CD8-positive, alpha-beta memory T cell (primary cell): ENCODE results near the gene MYADML2. TPM values are rescaled to one million over a fixed set of nuclear protein-coding genes. Genes with fewer than 3 reads are reported as not detected.

ENCODE experiments used
- CTCF ChIA-PET: fragments of 350-600 bp; sonication (Branson Sonifier 250); formaldehyde crosslinking; loops from one replicate; lab custom pipeline; 2021; ENCODE audit warnings: antibody characterized with exemption; lab: Charles Lee
- POLR2A ChIA-PET: fragments of 350-600 bp; sonication (Branson Sonifier 250); formaldehyde crosslinking; loops from one replicate; lab custom pipeline; 2021; ENCODE audit warnings: antibody characterized with exemption; lab: Charles Lee
- DNase-seq, 5 donors: peaks; one replicate each; pipeline versions ENCODE4 v3.0.0 to v3.0.0-alpha.2; 2020 to 2022; ENCODE audit warnings: mixed read lengths in 1 of 5
- H3K27ac ChIP-seq: one replicate; pipeline ENCODE4 v1.7.0; 2013; ENCODE audit warnings: low read depth, mild to moderate bottlenecking, low read length, moderate library complexity
- H3K27me3 ChIP-seq: 2 replicates; pipeline ENCODE4 v1.7.0; 2013; ENCODE audit warnings: low read length, mild to moderate bottlenecking; ENCODE audit not compliant: insufficient read depth, poor library complexity, severe bottlenecking
- H3K36me3 ChIP-seq: 2 replicates; pipeline ENCODE4 v1.7.0; 2013; ENCODE audit warnings: mild to moderate bottlenecking, low read length, moderate library complexity; ENCODE audit not compliant: insufficient read depth
- H3K4me1 ChIP-seq: 2 replicates; pipeline ENCODE4 v1.7.0; 2013; ENCODE audit warnings: mild to moderate bottlenecking, low read length, moderate library complexity; ENCODE audit not compliant: insufficient read depth
- H3K4me3 ChIP-seq: 2 replicates; pipeline ENCODE4 v1.7.0; 2013; ENCODE audit warnings: mild to moderate bottlenecking, low read length
- H3K9me3 ChIP-seq: 2 replicates; pipeline ENCODE4 v1.7.0; 2013; ENCODE audit warnings: mild to moderate bottlenecking, low read length
- H3K27ac Mint-ChIP-seq, 8 donors: one replicate each; pipeline ENCODE4 v1.8.0; 2020 to 2021; ENCODE audit warnings: mixed read lengths in 8 of 8, mild to moderate bottlenecking in 6 of 8, inconsistent platforms in 3 of 8, moderate library complexity in 3 of 8
- H3K27me3 Mint-ChIP-seq, 2 donors: one replicate each; pipeline ENCODE4 v1.8.0; 2020 to 2021; ENCODE audit warnings: mixed read lengths in 2 of 2, mild to moderate bottlenecking in 1 of 2, moderate library complexity in 1 of 2
- H3K36me3 Mint-ChIP-seq, 3 donors: one replicate each; pipeline ENCODE4 v1.8.0; 2020 to 2021; ENCODE audit warnings: mixed read lengths in 3 of 3, inconsistent platforms in 1 of 3, mild to moderate bottlenecking in 1 of 3
- H3K4me1 Mint-ChIP-seq, 3 donors: one replicate each; pipeline ENCODE4 v1.8.0; 2020 to 2021; ENCODE audit warnings: mixed read lengths in 3 of 3, inconsistent platforms in 1 of 3, mild to moderate bottlenecking in 1 of 3
- H3K4me3 Mint-ChIP-seq, 7 donors: one replicate each; pipeline ENCODE4 v1.8.0; 2020 to 2021; ENCODE audit warnings: mixed read lengths in 7 of 7, mild to moderate bottlenecking in 6 of 7, moderate library complexity in 4 of 7, inconsistent platforms in 2 of 7
- H3K9me3 Mint-ChIP-seq, 5 donors: one replicate each; pipeline ENCODE4 v1.8.0; 2020 to 2022; ENCODE audit warnings: mixed read lengths in 5 of 5, mild to moderate bottlenecking in 3 of 5, moderate library complexity in 2 of 5, inconsistent platforms in 1 of 5
- polyA plus RNA-seq: library from polyadenylated mRNA; unstranded; fragments of 300-500 nt; fragmentation: Illumina TruSeq; gene quantifications from one replicate; pipeline ENCODE4 v1.2.3, GENCODE V29; 2021
- total RNA-seq, 2 experiments: library from RNA; stranded (reverse); gene quantifications; one replicate each; pipeline ENCODE4 v1.2.3, GENCODE V29; 2021

The MYADML2 gene
- total and polyA plus RNA-seq, 3 experiments from 2014 or later = not detected

GRCh38 chr17:81909231-81909630 is 37.8 kb downstream of the MYADML2 start:
- Histone ChIP-seq H3K9me3 (no peaks in the 10 kb centered on the region), H3K27ac (no peak overlapping the region), H3K4me3 (no peak overlapping the region), H3K4me1 (peaks cover 16% of the 10 kb centered on the region), H3K36me3 (peaks cover 16% of the 10 kb centered on the region), H3K27me3 (no peaks in the 10 kb centered on the region)
- peaks cover 0 to 27% (median 6%) of the 10 kb centered on the region in 3 donors for H3K4me1 Mint-ChIP-seq
- peak overlapping the region in 1 of 8 donors; percentile 46 for H3K27ac Mint-ChIP-seq
- H3K4me3 Mint-ChIP-seq = peak overlapping the region in 3 of 7 donors; percentile 27 to 88 (median 33)
- ChIA-PET POLR2A (no interaction called here), CTCF (interaction anchor here (1.7 kb wide), 1 partner anchor 19 kb away, joined by 5 read pairs; the partner anchor contains the start of gene MAFG)
- H3K36me3 Mint-ChIP-seq = peaks cover 0 to 61% (median 6%) of the 10 kb centered on the region in 3 donors
- H3K9me3 Mint-ChIP-seq = no peaks in the 10 kb centered on the region
- no peaks in the 10 kb centered on the region for H3K27me3 Mint-ChIP-seq
- DNase-seq = no peak

- no peaks in the 10 kb centered on the region for H3K27me3 Mint-ChIP-seq
- peaks cover 0 to 59% (median 6%) of the 10 kb centered on the region in 3 donors for H3K36me3 Mint-ChIP-seq
- no peak overlapping the region for H3K4me3 Mint-ChIP-seq
- peaks cover 16% of the 10 kb centered on the region for H3K4me1 ChIP-seq
- H3K36me3 ChIP-seq = peaks cover 12% of the 10 kb centered on the region
- no peak for DNase-seq
- H3K27ac ChIP-seq = no peak overlapping the region
- ChIA-PET CTCF (interaction anchor here (1.7 kb wide), 1 partner anchor 19 kb away, joined by 5 read pairs; the partner anchor contains the start of gene MAFG), POLR2A (no interaction called here)
- H3K9me3 ChIP-seq = no peaks in the 10 kb centered on the region
- H3K9me3 Mint-ChIP-seq = no peaks in the 10 kb centered on the region
- H3K4me1 Mint-ChIP-seq = peaks cover 0 to 27% (median 6%) of the 10 kb centered on the region in 3 donors
- no peaks in the 10 kb centered on the region for H3K27me3 ChIP-seq
- peak overlapping the region in 1 of 8 donors; percentile 57 for H3K27ac Mint-ChIP-seq
- H3K4me3 ChIP-seq = no peak overlapping the region
Measured at GRCh38 chr17:81908793-81909192, 38.2 kb downstream of the MYADML2 start.

- Histone ChIP-seq H3K36me3 (no peaks in the 10 kb centered on the region), H3K4me1 (peaks cover 16% of the 10 kb centered on the region), H3K27ac (no peak overlapping the region), H3K9me3 (no peaks in the 10 kb centered on the region), H3K27me3 (no peaks in the 10 kb centered on the region), H3K4me3 (no peak overlapping the region)
- no peak for DNase-seq
- H3K27ac Mint-ChIP-seq = no peak overlapping the region
- H3K36me3 Mint-ChIP-seq = peaks cover 0 to 48% (median 0%) of the 10 kb centered on the region in 3 donors
- H3K9me3 Mint-ChIP-seq = no peaks in the 10 kb centered on the region
- H3K4me1 Mint-ChIP-seq = peaks cover 0 to 20% (median 4%) of the 10 kb centered on the region in 3 donors
- ChIA-PET CTCF (no interaction called here), POLR2A (no interaction called here)
- no peaks in the 10 kb centered on the region for H3K27me3 Mint-ChIP-seq
- H3K4me3 Mint-ChIP-seq = no peak overlapping the region
Measured at GRCh38 chr17:81907219-81908145, 39.6 kb downstream of the MYADML2 start.

GRCh38 chr17:81906476-81907218 is 40.4 kb downstream of the MYADML2 start:
- H3K4me3 ChIP-seq = no peak overlapping the region
- Mint-ChIP-seq H3K9me3 (no peaks in the 10 kb centered on the region), H3K36me3 (peaks cover 0 to 40% (median 0%) of the 10 kb centered on the region in 3 donors), H3K27me3 (no peaks in the 10 kb centered on the region), H3K4me3 (no peak overlapping the region), H3K4me1 (peaks cover 0 to 14% (median 3%) of the 10 kb centered on the region in 3 donors), H3K27ac (no peak overlapping the region)
- H3K4me1 ChIP-seq = peaks cover 12% of the 10 kb centered on the region
- DNase-seq = no peak
- peaks cover 2% of the 10 kb centered on the region for H3K27me3 ChIP-seq
- H3K27ac ChIP-seq = no peak overlapping the region
- CTCF ChIA-PET = no interaction called here
- POLR2A ChIA-PET = interaction anchor here (0.9 kb wide), 1 partner anchor 10 kb away, joined by 3 read pairs; no protein-coding TSS in a partner anchor
- H3K9me3 ChIP-seq = no peaks in the 10 kb centered on the region
- no peaks in the 10 kb centered on the region for H3K36me3 ChIP-seq

GRCh38 chr17:81905993-81906392 is 41.0 kb downstream of the MYADML2 start:
- Mint-ChIP-seq H3K9me3 (no peaks in the 10 kb centered on the region), H3K36me3 (peaks cover 0 to 40% (median 2%) of the 10 kb centered on the region in 3 donors), H3K4me1 (peaks cover 3 to 15% (median 6%) of the 10 kb centered on the region in 3 donors), H3K27me3 (peaks cover 4 to 5% of the 10 kb centered on the region in 2 donors), H3K4me3 (no peak overlapping the region), H3K27ac (no peak overlapping the region)
- Histone ChIP-seq H3K27ac (no peak overlapping the region), H3K4me3 (no peak overlapping the region), H3K9me3 (no peaks in the 10 kb centered on the region), H3K4me1 (peaks cover 10% of the 10 kb centered on the region), H3K36me3 (no peaks in the 10 kb centered on the region), H3K27me3 (peaks cover 7% of the 10 kb centered on the region)
- ChIA-PET CTCF (no interaction called here), POLR2A (interaction anchor here (0.9 kb wide), 1 partner anchor 10 kb away, joined by 3 read pairs; no protein-coding TSS in a partner anchor)
- no peak for DNase-seq

GRCh38 chr17:81905424-81905875 is 41.6 kb downstream of the MYADML2 start:
- H3K36me3 Mint-ChIP-seq = peaks cover 0 to 38% (median 5%) of the 10 kb centered on the region in 3 donors
- H3K4me3 Mint-ChIP-seq = no peak overlapping the region
- Histone ChIP-seq H3K36me3 (no peaks in the 10 kb centered on the region), H3K4me1 (peaks cover 7% of the 10 kb centered on the region), H3K4me3 (no peak overlapping the region), H3K27ac (no peak overlapping the region), H3K9me3 (no peaks in the 10 kb centered on the region), H3K27me3 (peaks cover 7% of the 10 kb centered on the region)
- peaks cover 8 to 9% of the 10 kb centered on the region in 2 donors for H3K27me3 Mint-ChIP-seq
- H3K9me3 Mint-ChIP-seq = no peaks in the 10 kb centered on the region
- POLR2A ChIA-PET = no interaction called here
- no peak for DNase-seq
- CTCF ChIA-PET = no interaction called here
- peaks cover 7 to 12% (median 9%) of the 10 kb centered on the region in 3 donors for H3K4me1 Mint-ChIP-seq
- H3K27ac Mint-ChIP-seq = no peak overlapping the region

- no peaks in the 10 kb centered on the region for H3K9me3 ChIP-seq
- CTCF ChIA-PET = no interaction called here
- POLR2A ChIA-PET = no interaction called here
- no peak overlapping the region for H3K27ac Mint-ChIP-seq
- no peak overlapping the region for H3K4me3 Mint-ChIP-seq
- H3K4me3 ChIP-seq = no peak overlapping the region
- no peaks in the 10 kb centered on the region for H3K9me3 Mint-ChIP-seq
- peaks cover 7 to 9% (median 8%) of the 10 kb centered on the region in 3 donors for H3K4me1 Mint-ChIP-seq
- H3K4me1 ChIP-seq = peaks cover under 1% of the 10 kb centered on the region
- no peak for DNase-seq
- no peaks in the 10 kb centered on the region for H3K36me3 ChIP-seq
- H3K27ac ChIP-seq = no peak overlapping the region
- peaks cover 8 to 12% of the 10 kb centered on the region in 2 donors for H3K27me3 Mint-ChIP-seq
- peaks cover 7% of the 10 kb centered on the region for H3K27me3 ChIP-seq
- peaks cover 0 to 44% (median 6%) of the 10 kb centered on the region in 3 donors for H3K36me3 Mint-ChIP-seq
Measured at GRCh38 chr17:81904600-81905423, 42.2 kb downstream of the MYADML2 start.
